ENCODE measurements around the gene EFCAB11.
"Not testable (repeated sequence)": the region's sequence is repeated elsewhere in the genome, so short reads cannot be mapped to it uniquely, and the experiment has no call there.

The EFCAB11 gene

DNA sequence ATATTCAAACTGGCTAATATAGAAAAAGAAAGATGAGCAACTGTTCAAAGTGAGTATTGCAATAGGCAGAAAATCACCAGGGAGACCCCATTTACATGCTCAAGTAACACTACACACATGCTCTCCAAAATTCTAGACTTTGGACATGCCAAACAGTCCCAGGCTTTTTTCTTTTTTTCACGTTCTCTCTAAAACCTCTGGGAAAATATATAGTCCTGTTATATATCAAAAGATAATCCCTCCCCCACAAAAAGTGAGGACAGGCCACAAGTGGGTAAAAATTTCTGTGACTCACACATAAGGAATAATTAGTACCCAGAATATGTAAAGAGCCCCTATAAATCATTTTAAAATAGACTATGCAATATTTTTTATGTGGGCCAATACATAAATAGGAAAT is 55.2 kb downstream of the EFCAB11 start:
- TF ChIP-seq EZH2phosphoT487 (IDR thresholded peaks at IDR 0.05; ENCODE audit: low read length) (no peak), EZH2 (optimal IDR thresholded peaks at IDR 0.05; ENCODE audit: low read depth, low read length) (no peak)
- TF ChIP-seq, protein P1, sequence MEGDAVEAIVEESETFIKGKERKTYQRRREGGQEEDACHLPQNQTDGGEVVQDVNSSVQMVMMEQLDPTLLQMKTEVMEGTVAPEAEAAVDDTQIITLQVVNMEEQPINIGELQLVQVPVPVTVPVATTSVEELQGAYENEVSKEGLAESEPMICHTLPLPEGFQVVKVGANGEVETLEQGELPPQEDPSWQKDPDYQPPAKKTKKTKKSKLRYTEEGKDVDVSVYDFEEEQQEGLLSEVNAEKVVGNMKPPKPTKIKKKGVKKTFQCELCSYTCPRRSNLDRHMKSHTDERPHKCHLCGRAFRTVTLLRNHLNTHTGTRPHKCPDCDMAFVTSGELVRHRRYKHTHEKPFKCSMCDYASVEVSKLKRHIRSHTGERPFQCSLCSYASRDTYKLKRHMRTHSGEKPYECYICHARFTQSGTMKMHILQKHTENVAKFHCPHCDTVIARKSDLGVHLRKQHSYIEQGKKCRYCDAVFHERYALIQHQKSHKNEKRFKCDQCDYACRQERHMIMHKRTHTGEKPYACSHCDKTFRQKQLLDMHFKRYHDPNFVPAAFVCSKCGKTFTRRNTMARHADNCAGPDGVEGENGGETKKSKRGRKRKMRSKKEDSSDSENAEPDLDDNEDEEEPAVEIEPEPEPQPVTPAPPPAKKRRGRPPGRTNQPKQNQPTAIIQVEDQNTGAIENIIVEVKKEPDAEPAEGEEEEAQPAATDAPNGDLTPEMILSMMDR (IDR thresholded peaks at IDR 0.05; ENCODE audit: low read length) = no peak
- H4K20me1 ChIP-seq (ENCODE audit: insufficient read depth, low read length) = no peaks in the 10 kb centered on the region
- no peaks in the 10 kb centered on the region for H3K9me3 ChIP-seq (replicated peaks; ENCODE audit: insufficient read depth, low read length)

DNA sequence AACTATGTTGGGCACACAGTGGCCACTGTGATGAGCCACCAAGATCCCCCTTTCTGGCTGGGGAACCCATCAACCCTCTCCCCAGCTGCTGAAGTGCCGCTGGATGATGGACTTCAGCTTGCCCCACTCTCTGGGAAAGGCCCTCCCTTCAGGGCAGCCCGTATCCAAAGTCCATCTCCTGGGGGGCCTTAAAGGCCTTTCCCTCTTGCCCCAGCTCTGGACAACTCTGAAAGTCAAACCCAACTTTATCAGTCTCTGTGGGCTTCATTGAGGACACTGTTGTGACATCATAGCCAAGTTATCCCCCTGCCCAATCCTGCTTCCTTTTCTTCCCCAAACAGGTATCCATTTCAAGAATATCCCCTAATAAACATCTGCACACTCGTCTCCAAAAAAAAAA is 61.1 kb downstream of the EFCAB11 start:
- H2AFZ ChIP-seq (ENCODE audit: low read length); H3K4me3 ChIP-seq (ENCODE audit: low read length); H3K4me1 ChIP-seq (ENCODE audit: low read length); H3K36me3 ChIP-seq (replicated peaks; ENCODE audit: insufficient read depth, low read length); H3K27ac ChIP-seq (ENCODE audit: low read length); H3K9me3 ChIP-seq (replicated peaks; ENCODE audit: insufficient read depth, low read length); H3K4me2 ChIP-seq (ENCODE audit: low read depth, low read length); H3K9me2 ChIP-seq (replicated peaks; ENCODE audit: insufficient read depth, low read length); H3K79me2 ChIP-seq (ENCODE audit: low read length); H3F3A ChIP-seq (ENCODE audit: insufficient read depth, low read length); DNase-seq; H3K9ac ChIP-seq (ENCODE audit: low read length); H4K20me1 ChIP-seq (ENCODE audit: insufficient read depth, low read length); H3K27me3 ChIP-seq (replicated peaks; ENCODE audit: insufficient read depth, low read length): not testable (repeated sequence)

More for the DNA sequence above, 55.2 kb downstream of the EFCAB11 start:
- Histone ChIP-seq H3K4me3 (ENCODE audit: low read length) (no peak overlapping the region), H3K9me2 (replicated peaks; ENCODE audit: insufficient read depth, low read length) (no peaks in the 10 kb centered on the region), H3K27ac (ENCODE audit: low read length) (no peak overlapping the region), H3K9ac (ENCODE audit: low read length) (no peak overlapping the region), H2AFZ (ENCODE audit: low read length) (no peak overlapping the region), H3K4me1 (ENCODE audit: low read length) (no peaks in the 10 kb centered on the region), H3F3A (ENCODE audit: insufficient read depth, low read length) (no peaks in the 10 kb centered on the region), H3K36me3 (replicated peaks; ENCODE audit: insufficient read depth, low read length) (no peaks in the 10 kb centered on the region), H3K27me3 (replicated peaks; ENCODE audit: insufficient read depth, low read length) (no peaks in the 10 kb centered on the region), H3K4me2 (ENCODE audit: low read depth, low read length) (no peak overlapping the region), H3K79me2 (ENCODE audit: low read length) (no peaks in the 10 kb centered on the region)
- DNase-seq = no peak

DNA sequence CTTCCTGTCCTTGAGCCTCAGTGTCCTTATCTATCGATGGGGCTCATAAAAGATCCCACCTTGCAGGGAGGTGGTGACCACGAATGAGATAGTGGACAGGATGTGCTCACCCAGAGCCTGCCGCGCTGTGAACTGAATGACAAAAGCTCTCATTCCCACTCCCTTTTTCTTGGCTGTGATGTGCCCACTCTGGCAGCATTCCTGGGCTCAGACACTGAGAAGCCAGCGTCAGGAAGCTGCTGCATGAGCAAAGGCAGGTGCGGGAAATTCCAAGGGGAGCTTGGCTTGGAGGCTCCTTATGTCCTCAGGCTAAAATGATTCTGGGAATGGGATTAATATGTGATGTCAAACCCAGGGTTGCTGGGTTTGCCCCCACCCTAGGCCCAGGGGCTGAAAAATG is 61.6 kb downstream of the EFCAB11 start:
- H3K9ac ChIP-seq (ENCODE audit: low read length) = no peak overlapping the region
- no peaks in the 10 kb centered on the region for H3K36me3 ChIP-seq (replicated peaks; ENCODE audit: insufficient read depth, low read length)
- H3K27ac ChIP-seq (ENCODE audit: low read length) = no peak overlapping the region
- DNase-seq = no peak
- no peaks in the 10 kb centered on the region for H4K20me1 ChIP-seq (ENCODE audit: insufficient read depth, low read length)
- H3K4me1 ChIP-seq (ENCODE audit: low read length) = no peaks in the 10 kb centered on the region
- TF ChIP-seq, protein P1 (IDR thresholded peaks at IDR 0.05; ENCODE audit: low read length) = no peak
- no peak for TF ChIP-seq EZH2 (optimal IDR thresholded peaks at IDR 0.05; ENCODE audit: low read depth, low read length)
- H3K79me2 ChIP-seq (ENCODE audit: low read length) = no peaks in the 10 kb centered on the region
- H3K4me2 ChIP-seq (ENCODE audit: low read depth, low read length) = no peak overlapping the region
- H3F3A ChIP-seq (ENCODE audit: insufficient read depth, low read length) = no peaks in the 10 kb centered on the region
- no peak overlapping the region for H3K4me3 ChIP-seq (ENCODE audit: low read length)
- no peaks in the 10 kb centered on the region for H3K9me3 ChIP-seq (replicated peaks; ENCODE audit: insufficient read depth, low read length)
- no peaks in the 10 kb centered on the region for H3K27me3 ChIP-seq (replicated peaks; ENCODE audit: insufficient read depth, low read length)
- no peak overlapping the region for H2AFZ ChIP-seq (ENCODE audit: low read length)
- H3K9me2 ChIP-seq (replicated peaks; ENCODE audit: insufficient read depth, low read length) = no peaks in the 10 kb centered on the region

DNA sequence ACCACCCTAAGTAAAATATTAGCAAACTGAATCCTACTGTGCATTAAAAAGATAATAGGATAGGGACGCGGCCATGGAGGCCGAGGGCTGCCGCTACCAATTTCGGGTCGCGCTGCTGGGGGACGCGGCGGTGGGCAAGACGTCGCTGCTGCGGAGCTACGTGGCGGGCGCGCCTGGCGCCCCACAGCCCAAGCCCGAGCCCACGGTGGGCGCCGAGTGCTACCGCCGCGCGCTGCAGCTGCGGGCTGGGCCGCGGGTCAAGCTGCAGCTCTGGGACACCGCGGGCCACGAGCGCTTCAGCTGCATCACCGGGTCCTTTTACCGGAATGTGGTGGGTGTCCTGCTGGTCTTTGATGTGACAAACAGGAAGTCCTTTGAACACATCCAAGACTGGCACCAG is 62.8 kb downstream of the EFCAB11 start:
- DNase-seq; H3F3A ChIP-seq (ENCODE audit: insufficient read depth, low read length); H3K27me3 ChIP-seq (replicated peaks; ENCODE audit: insufficient read depth, low read length); H3K4me3 ChIP-seq (ENCODE audit: low read length); H3K9ac ChIP-seq (ENCODE audit: low read length); H3K36me3 ChIP-seq (replicated peaks; ENCODE audit: insufficient read depth, low read length); H3K79me2 ChIP-seq (ENCODE audit: low read length); H3K9me3 ChIP-seq (replicated peaks; ENCODE audit: insufficient read depth, low read length); H3K27ac ChIP-seq (ENCODE audit: low read length); H4K20me1 ChIP-seq (ENCODE audit: insufficient read depth, low read length); H3K4me1 ChIP-seq (ENCODE audit: low read length); H2AFZ ChIP-seq (ENCODE audit: low read length); H3K4me2 ChIP-seq (ENCODE audit: low read depth, low read length); H3K9me2 ChIP-seq (replicated peaks; ENCODE audit: insufficient read depth, low read length): not testable (repeated sequence)

Data from MM.1S (cell line).